Measurements from ENCODE around the gene CTBP1.

Gene CTBP1

GRCh38 chr4:1208266-1208961, 40.5 kb downstream of the CTBP1 start:
- DNase-seq: no peak

DNA sequence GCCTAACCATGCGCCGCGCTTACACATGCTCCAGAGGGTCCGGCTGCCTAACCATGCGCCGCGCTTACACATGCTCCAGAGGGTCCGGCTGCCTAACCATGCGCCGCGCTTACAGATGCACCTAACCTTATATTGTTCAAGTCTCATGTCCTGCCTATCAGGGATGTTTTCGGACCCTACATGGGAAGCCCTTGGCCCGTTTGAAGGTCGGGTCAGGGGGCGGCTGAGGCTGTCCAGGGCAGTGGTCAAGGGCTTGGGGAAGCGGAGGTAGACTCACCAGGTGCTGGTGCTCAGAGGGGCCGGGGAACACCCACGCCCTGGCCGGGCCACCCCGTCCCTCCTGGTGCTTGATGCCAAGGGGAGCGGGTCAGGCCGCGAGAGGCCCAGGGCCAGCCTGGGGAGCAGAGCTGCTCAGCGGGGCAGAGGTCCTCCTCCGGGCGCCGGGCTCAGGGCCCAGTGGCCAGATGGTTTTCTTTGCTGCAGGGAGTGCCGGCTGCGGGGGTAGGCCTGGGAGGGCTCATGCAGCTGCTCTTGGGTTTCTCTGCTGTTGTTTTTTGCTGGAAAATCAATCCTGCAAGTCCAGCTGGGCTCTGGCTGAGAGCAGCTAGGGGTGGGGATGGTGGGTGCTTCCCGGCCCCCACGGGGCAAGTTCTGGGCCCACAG, 41.2 kb downstream of the CTBP1 start:
- DNase-seq: no peak

- no peak for DNase-seq
Observed at GRCh38 chr4:1207157-1207470, 41.8 kb downstream of the CTBP1 start.

GRCh38 chr4:1206299-1207156, 42.4 kb downstream of the CTBP1 start:
- no peak for DNase-seq

- DNase-seq: no peak
Observed at GRCh38 chr4:1205586-1206298, 43.2 kb downstream of the CTBP1 start.

- no peak for DNase-seq
Observed at GRCh38 chr4:1204828-1205585, 43.9 kb downstream of the CTBP1 start.

DNA sequence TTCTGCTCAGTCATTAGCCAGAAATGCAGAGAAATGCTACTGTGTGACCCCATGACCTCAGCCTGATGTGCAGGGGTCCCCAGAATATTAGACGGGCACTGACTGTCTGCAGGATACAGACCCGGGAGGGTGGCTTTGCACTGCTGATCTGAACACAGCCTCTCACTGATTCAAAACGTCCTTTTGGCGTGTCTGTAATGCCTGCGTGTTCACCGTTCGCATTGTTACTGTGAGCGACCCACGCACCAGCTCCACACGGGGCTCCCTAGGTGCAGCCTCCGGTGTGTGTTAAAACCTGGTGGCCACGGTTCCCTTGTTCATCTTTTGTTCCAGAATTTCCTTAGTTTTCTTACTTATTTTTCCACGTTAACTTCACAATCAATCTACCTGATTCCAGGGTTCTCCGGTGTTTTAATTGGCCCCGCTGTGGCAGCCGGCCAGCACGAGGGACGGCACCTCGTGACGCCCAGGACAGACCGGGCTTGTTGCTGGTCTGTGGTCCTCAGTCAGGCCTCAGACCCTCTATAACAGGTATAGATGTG, 44.6 kb downstream of the CTBP1 start:
- DNase-seq: no peak

DNA sequence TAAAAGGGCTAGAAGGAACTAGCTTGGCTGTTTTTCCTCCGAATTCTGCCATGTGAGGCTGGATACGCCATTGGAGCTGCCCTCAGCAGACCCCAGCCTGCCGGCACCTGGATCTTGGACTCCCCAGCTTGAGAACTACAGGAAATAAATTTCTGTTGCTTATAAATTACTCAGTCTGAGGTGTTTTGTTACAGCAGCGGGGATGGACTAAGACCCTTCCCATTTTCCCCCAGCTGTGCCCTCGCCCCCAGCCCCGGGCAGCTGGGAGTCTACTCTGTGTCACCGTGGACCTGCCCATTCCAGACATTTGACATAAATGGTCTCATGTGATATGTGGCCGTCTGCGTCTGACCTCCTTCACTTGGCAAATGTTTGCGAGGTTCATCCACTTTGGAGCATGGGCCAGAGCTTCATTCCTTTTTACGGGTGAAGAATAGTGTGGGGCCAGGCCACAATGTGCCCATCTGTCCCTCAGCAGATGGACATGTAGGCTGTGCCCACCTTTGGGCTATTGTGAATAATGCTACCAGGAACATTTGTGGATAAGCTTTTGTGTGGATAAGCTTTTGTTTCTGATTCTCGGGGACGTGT, 45.8 kb downstream of the CTBP1 start:
- DNase-seq: no peak

GRCh38 chr4:1202526-1203011, 46.4 kb downstream of the CTBP1 start:
- no peak for DNase-seq

- no peak for DNase-seq
Observed at GRCh38 chr4:1201851-1202525, 46.9 kb downstream of the CTBP1 start.

GRCh38 chr4:1200425-1201035, 48.4 kb downstream of the CTBP1 start:
- no peak for DNase-seq

DNA sequence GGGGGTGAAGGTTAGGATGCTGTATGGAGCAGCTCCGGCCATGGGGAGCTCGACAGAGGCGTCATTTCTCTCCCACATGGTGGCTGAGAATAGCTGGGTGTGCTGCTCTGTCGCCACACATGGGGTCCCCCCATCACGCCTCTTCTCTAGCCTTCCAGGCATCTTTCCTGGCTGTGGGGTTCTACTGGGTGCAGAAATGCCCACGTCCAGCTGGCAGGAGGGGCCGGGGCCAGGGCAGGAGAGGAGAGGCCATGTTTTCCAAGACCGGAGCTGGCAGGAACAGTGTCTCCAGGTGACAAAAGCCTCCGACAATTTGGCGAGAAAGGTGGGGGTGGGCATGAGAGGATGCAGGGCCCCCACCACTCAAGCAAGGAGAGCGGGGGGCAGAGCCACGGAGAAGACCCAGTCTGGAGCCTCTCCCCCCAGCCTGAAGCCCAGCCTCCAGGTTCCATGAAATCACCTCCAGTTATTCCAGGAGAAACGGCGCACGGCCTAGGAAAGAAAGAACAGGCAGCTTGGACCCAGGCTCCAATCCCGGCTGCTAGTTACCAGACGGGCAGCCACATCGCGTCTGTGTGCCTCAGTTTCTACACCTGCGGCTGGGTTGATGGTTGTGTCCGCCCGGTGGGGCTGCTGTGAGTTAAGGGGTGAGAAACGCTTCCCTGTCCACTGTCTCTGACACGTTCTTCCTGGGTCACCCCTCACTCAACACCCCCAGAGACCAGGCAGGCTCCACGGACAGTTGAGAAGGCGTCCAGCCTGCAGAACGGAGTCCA, 49.2 kb downstream of the CTBP1 start:
- DNase-seq: no peak

GRCh38 chr4:1198098-1198844, 50.7 kb downstream of the CTBP1 start:
- DNase-seq: no peak

DNA sequence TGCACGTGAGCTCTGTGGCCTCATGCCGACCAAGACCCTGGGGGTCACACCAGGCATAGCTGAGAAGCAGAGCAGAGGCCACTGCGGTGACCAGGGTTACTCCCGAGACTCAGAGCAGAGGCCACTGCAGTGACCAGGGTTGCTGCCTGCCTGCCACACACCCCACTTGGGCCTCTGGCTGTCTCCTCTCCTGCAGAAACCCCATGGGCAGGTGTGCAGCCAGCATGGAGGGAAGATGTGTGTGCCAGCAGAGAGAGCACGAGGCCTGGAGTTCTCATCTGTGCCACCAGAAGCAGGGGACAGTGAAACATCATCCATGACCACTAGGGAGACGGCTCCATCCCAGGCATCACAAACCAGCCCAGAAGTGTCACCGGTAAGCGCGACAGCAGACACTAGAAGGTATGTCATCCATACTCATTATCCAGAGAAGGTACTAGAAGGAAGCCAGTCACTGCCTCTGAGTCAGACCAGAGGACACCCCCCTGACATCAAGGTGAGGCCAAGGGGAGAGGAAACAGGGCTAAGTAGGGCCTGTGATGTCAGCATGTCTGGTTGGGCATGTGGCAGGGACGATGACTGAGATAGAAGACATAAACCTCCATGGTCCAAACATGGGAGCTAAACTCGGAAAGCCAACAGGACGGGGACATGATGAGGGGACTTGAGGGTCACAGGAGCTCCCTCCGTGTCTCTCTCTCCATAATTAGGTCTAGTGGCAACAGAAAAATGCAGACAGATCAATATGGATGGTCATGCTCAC, 52.3 kb downstream of the CTBP1 start:
- no peak for DNase-seq

- DNase-seq: no peak
Observed at GRCh38 chr4:1195891-1196401, 53.0 kb downstream of the CTBP1 start.

DNA sequence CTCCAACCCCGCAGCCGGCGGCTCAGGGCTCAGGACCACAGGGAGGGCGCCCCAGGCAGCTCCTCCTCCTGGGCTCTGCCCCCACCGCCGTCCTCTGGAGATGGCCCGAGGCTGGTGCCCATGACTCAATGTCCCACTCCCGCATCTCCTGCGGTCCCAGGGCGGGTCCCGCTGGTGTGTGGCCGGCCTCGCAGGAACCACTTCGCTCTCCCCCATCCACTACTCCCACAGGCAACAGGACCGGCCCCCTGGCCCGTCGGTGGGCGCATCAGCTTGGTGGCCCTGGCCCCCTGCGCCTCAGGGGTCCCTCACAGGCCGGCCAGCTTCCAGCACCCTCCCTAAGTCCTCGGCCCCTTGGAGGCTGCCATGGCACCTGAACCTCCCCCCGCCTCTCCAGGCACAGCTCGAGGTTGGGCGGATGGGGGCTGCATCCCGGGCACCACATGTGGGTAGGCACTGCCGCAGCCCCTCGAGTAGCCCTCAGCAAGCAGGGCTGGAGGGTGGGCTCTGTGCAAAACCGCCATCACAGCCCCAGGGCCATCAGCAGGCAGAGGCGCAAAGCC, 53.7 kb downstream of the CTBP1 start:
- DNase-seq: no peak

GRCh38 chr4:1194010-1194900, 54.7 kb downstream of the CTBP1 start:
- no peak for DNase-seq

Measured in SHP77 treated with DMSO at 0.1 percent for 48 hours (cell line).